A673 (cell line): ENCODE results near the gene TJP1.
"Not testable (repeated sequence)": the region's sequence is repeated elsewhere in the genome, so short reads cannot be mapped to it uniquely, and the experiment has no call there.

Source experiments
- CTCF ChIP-seq: fragments of 300-800, 200-600 bp; sonication (generic); conservative IDR thresholded peaks from 2 replicates; pipeline ENCODE4 v1.5.1; 2017; ENCODE audit warnings: low read depth, mild to moderate bottlenecking, antibody characterized with exemption, low read length, moderate library complexity, mixed read lengths
- EZH2 ChIP-seq: fragments of 200-600 bp; sonication (generic); IDR thresholded peaks from 2 replicates; pipeline ENCODE4 v1.6.1; 2017; ENCODE audit warnings: borderline replicate concordance, low read depth, mild to moderate bottlenecking, mixed read lengths, antibody characterized with exemption, low read length; ENCODE audit not compliant: poor library complexity, severe bottlenecking

- not testable (repeated sequence) for TF ChIP-seq CTCF, EZH2
Observed at GRCh38 chr15:29672046-29672445, 150.2 kb downstream of the TJP1 start.
